H9 (cell line): ENCODE results near the gene ZNF423. TPM values are rescaled to one million over a fixed set of nuclear protein-coding genes. Genes with fewer than 3 reads are reported as not detected.

Source experiments
- DNase-seq: peaks from one replicate; pipeline ENCODE4 v3.0.0-alpha.2; 2017
- H2AFZ ChIP-seq: one replicate; pipeline ENCODE4 v1.6.1; 2013; ENCODE audit warnings: mild to moderate bottlenecking, low read length, control low read depth, moderate library complexity
- H2AK5ac ChIP-seq: 2 replicates; pipeline ENCODE4 v1.6.1; 2013; ENCODE audit warnings: low read length, control low read depth, mixed read lengths; ENCODE audit not compliant: insufficient read length
- H2BK120ac ChIP-seq: one replicate; pipeline ENCODE4 v1.6.1; 2013; ENCODE audit warnings: low read depth, mild to moderate bottlenecking, low read length, control low read depth, inconsistent platforms; ENCODE audit not compliant: poor library complexity, severe bottlenecking
- H2BK12ac ChIP-seq: 2 replicates; pipeline ENCODE4 v1.6.1; 2013; ENCODE audit warnings: low read length, control low read depth, mixed read lengths, low read depth; ENCODE audit not compliant: insufficient read length
- H2BK15ac ChIP-seq: 2 replicates; pipeline ENCODE4 v1.6.1; 2013; ENCODE audit warnings: low read depth, low read length, control low read depth
- H2BK20ac ChIP-seq: one replicate; pipeline ENCODE4 v1.6.1; 2013; ENCODE audit warnings: low read depth, mild to moderate bottlenecking, low read length, control low read depth, inconsistent platforms; ENCODE audit not compliant: poor library complexity, severe bottlenecking
- H2BK5ac ChIP-seq: 2 replicates; pipeline ENCODE4 v1.6.1; 2013; ENCODE audit warnings: low read length, control low read depth, mixed read lengths; ENCODE audit not compliant: insufficient read length
- H3K14ac ChIP-seq: 2 replicates; pipeline ENCODE4 v1.6.1; 2013; ENCODE audit warnings: low read length, control low read depth; ENCODE audit not compliant: insufficient read depth
- H3K18ac ChIP-seq: 2 replicates; pipeline ENCODE4 v1.6.1; 2013; ENCODE audit warnings: low read depth, mild to moderate bottlenecking, mixed read lengths, low read length, control low read depth; ENCODE audit not compliant: insufficient read length
- H3K23ac ChIP-seq: 2 replicates; pipeline ENCODE4 v1.6.1; 2013; ENCODE audit warnings: low read length, control low read depth, mixed read lengths, low read depth; ENCODE audit not compliant: insufficient read length
- H3K23me2 ChIP-seq: 2 replicates; pipeline ENCODE4 v1.6.1; 2013; ENCODE audit warnings: low read depth, mild to moderate bottlenecking, mixed read lengths, low read length, control low read depth; ENCODE audit not compliant: insufficient read length, poor library complexity, severe bottlenecking
- H3K27ac ChIP-seq: 2 replicates; pipeline ENCODE4 v1.5.1; 2013; ENCODE audit warnings: low read length, control low read depth, mixed read lengths, low read depth; ENCODE audit not compliant: insufficient read length
- H3K27me3 ChIP-seq: 2 replicates; pipeline ENCODE4 v1.6.1; 2013; ENCODE audit warnings: low read length, control low read depth, inconsistent platforms; ENCODE audit not compliant: insufficient read depth
- H3K4ac ChIP-seq: 2 replicates; pipeline ENCODE4 v1.6.1; 2013; ENCODE audit warnings: low read depth, mild to moderate bottlenecking, control low read depth, inconsistent platforms, low read length, moderate library complexity
- H3K4me1 ChIP-seq: 2 replicates; pipeline ENCODE4 v1.6.1; 2013; ENCODE audit warnings: low read length, control low read depth, inconsistent platforms; ENCODE audit not compliant: insufficient read depth
- H3K4me2 ChIP-seq: 2 replicates; pipeline ENCODE4 v1.6.1; 2013; ENCODE audit warnings: low read length, control low read depth, mixed read lengths; ENCODE audit not compliant: insufficient read length, insufficient read depth
- H3K56ac ChIP-seq: 2 replicates; pipeline ENCODE4 v1.6.1; 2013; ENCODE audit warnings: low read depth, mild to moderate bottlenecking, mixed read lengths, low read length, control low read depth; ENCODE audit not compliant: insufficient read length
- H3K79me1 ChIP-seq: 2 replicates; pipeline ENCODE4 v1.6.1; 2013; ENCODE audit warnings: low read depth, mild to moderate bottlenecking, moderate library complexity, low read length, control low read depth, inconsistent platforms; ENCODE audit not compliant: insufficient read depth, poor library complexity, severe bottlenecking
- H3K79me2 ChIP-seq: 2 replicates; pipeline ENCODE4 v1.6.1; 2013; ENCODE audit warnings: low read length, control low read depth, inconsistent platforms; ENCODE audit not compliant: insufficient read depth
- H3K9ac ChIP-seq: 2 replicates; pipeline ENCODE4 v1.6.1; 2013; ENCODE audit warnings: low read length, control low read depth, mixed read lengths; ENCODE audit not compliant: insufficient read length; ENCODE audit errors: extremely low read depth
- H3K9me3 ChIP-seq: one replicate; pipeline ENCODE4 v1.6.1; 2013; ENCODE audit warnings: low read depth, low read length, inconsistent platforms; ENCODE audit not compliant: control insufficient read depth
- H3T11ph ChIP-seq: one replicate; pipeline ENCODE4 v1.6.1; 2013; ENCODE audit warnings: mild to moderate bottlenecking, low read length, control low read depth, inconsistent platforms
- H4K20me1 ChIP-seq: one replicate; pipeline ENCODE4 v1.6.1; 2013; ENCODE audit not compliant: control insufficient read depth, insufficient read length, insufficient read depth
- H4K5ac ChIP-seq: 2 replicates; pipeline ENCODE4 v1.6.1; 2013; ENCODE audit warnings: low read depth, mild to moderate bottlenecking, mixed read lengths, low read length, control low read depth; ENCODE audit not compliant: insufficient read length
- H4K8ac ChIP-seq: replicated peaks from 2 replicates; pipeline ENCODE4 v1.6.1; 2013; ENCODE audit warnings: low read length, control low read depth, mixed read lengths, low read depth; ENCODE audit not compliant: insufficient read length
- H4K91ac ChIP-seq: 2 replicates; pipeline ENCODE4 v1.6.1; 2013; ENCODE audit warnings: low read depth, mild to moderate bottlenecking, moderate library complexity, mixed read lengths, low read length, control low read depth; ENCODE audit not compliant: insufficient read length
- H3K27ac Mint-ChIP-seq, 3 experiments: 2 replicates in 2 of 3; 3 replicates in 1 of 3; pipeline ENCODE4 v1.8.0; 2020 to 2021; ENCODE audit warnings: mixed read lengths in 3 of 3, mild to moderate bottlenecking in 1 of 3, moderate library complexity in 1 of 3
- H3K27me3 Mint-ChIP-seq: 2 replicates; pipeline ENCODE4 v1.8.0; 2021; ENCODE audit warnings: low read depth, mild to moderate bottlenecking, moderate library complexity, mixed read lengths
- H3K36me3 Mint-ChIP-seq, 3 experiments: 2 replicates in 2 of 3; 3 replicates in 1 of 3; pipeline ENCODE4 v1.8.0; 2020 to 2021; ENCODE audit warnings: low read depth in 3 of 3, mixed read lengths in 3 of 3; ENCODE audit not compliant: insufficient read depth in 1 of 3
- H3K4me1 Mint-ChIP-seq, 2 experiments: 2 replicates each; pipeline ENCODE4 v1.8.0; 2020; ENCODE audit warnings: mixed read lengths in 2 of 2
- H3K4me3 Mint-ChIP-seq, 2 experiments: 2 replicates in 1 of 2; 3 replicates in 1 of 2; pipeline ENCODE4 v1.8.0; 2020 to 2021; ENCODE audit warnings: mild to moderate bottlenecking in 2 of 2, mixed read lengths in 2 of 2, moderate library complexity in 1 of 2
- H3K9me3 Mint-ChIP-seq, 2 experiments: 2 replicates in 1 of 2; 3 replicates in 1 of 2; pipeline ENCODE4 v1.8.0; 2020; ENCODE audit warnings: mild to moderate bottlenecking in 2 of 2, mixed read lengths in 2 of 2, moderate library complexity in 1 of 2
- CTCF ChIP-seq: fragments of 200-600 bp; sonication (generic); conservative IDR thresholded peaks from 3 replicates; pipeline ENCODE4 v1.8.0; 2021; ENCODE audit warnings: antibody characterized with exemption, mild to moderate bottlenecking
- WGBS: extraction: QIAGEN DNeasy Blood & Tissue Kit; methylation state at CpG from one replicate; pipeline ENCODE4 v1.1.7; 2013; ENCODE audit warnings: missing lambda C conversion rate, low lambda C conversion rate, mixed read lengths; ENCODE audit not compliant: insufficient read length; ENCODE audit errors: extremely low coverage; 5-methylcytosine and 5-hydroxymethylcytosine counted together
- total RNA-seq: library from RNA; stranded (reverse); gene quantifications from 2 replicates; pipeline ENCODE4 v1.2.1, GENCODE V29; 2021

ZNF423 gene
- total RNA-seq, 1 experiment from 2014 or later: 51.5 TPM

- H4K91ac ChIP-seq: no peak overlapping the region
- H4K20me1 ChIP-seq: no peaks in the 10 kb centered on the region
- H3T11ph ChIP-seq: no peak overlapping the region
- H3K14ac ChIP-seq: 0 out of 2 replicates have a peak overlapping the region, but pooled peaks have one; percentile 22
- no peaks in the 10 kb centered on the region for H3K23me2 ChIP-seq
- H2BK20ac ChIP-seq: no peak overlapping the region
- H3K79me1 ChIP-seq: no peaks in the 10 kb centered on the region
- no peak for DNase-seq
- H2AFZ ChIP-seq: no peak overlapping the region
- no peaks in the 10 kb centered on the region for H3K79me2 ChIP-seq
- H3K4ac ChIP-seq: no peak overlapping the region
- H2BK12ac ChIP-seq: no peak overlapping the region
- no peak overlapping the region for H3K4me3 Mint-ChIP-seq
- no peak for TF ChIP-seq CTCF
- no peak overlapping the region for H3K27ac ChIP-seq
- H3K27me3 ChIP-seq: no peaks in the 10 kb centered on the region; the same call in 1 of the 2 replicates
- peaks cover 42 to 64% of the 10 kb centered on the region in 2 experiments for H3K4me1 Mint-ChIP-seq
- H3K27me3 Mint-ChIP-seq: no peaks in the 10 kb centered on the region; the same call in 1 of the 2 replicates
- H2BK120ac ChIP-seq: no peak overlapping the region
- H2BK5ac ChIP-seq: no peak overlapping the region
- H4K5ac ChIP-seq: no peak overlapping the region
- no peak overlapping the region for H4K8ac ChIP-seq
- H3K4me1 ChIP-seq: no peaks in the 10 kb centered on the region; the same call in 1 of the 2 replicates
- H3K27ac Mint-ChIP-seq: peak overlapping the region in 2 of 3 experiments; percentile 9 to 73; a peak in 4 of 7 replicates
- no peak overlapping the region for H3K18ac ChIP-seq
- no peaks in the 10 kb centered on the region for H3K9me3 Mint-ChIP-seq
- H3K36me3 Mint-ChIP-seq: no peaks in the 10 kb centered on the region
- no peak overlapping the region for H3K9ac ChIP-seq
- H3K23ac ChIP-seq: no peak overlapping the region
- no CpG with 5 or more reads among the region's 14 CpGs for WGBS
- H3K56ac ChIP-seq: no peak overlapping the region
- H3K9me3 ChIP-seq: no peaks in the 10 kb centered on the region
- H2AK5ac ChIP-seq: no peak overlapping the region
- H3K4me2 ChIP-seq: no peak overlapping the region
- no peak overlapping the region for H2BK15ac ChIP-seq
Measured at GRCh38 chr16:49548325-49548970, 307.5 kb downstream of the ZNF423 start.
